GM23248 (cell line): ENCODE measurements around the gene KRT3.

Source experiments
- EZH2 ChIP-seq: fragments of 200-600 bp; sonication (generic); IDR thresholded peaks from 2 replicates; pipeline ENCODE4 v1.6.1; 2018; ENCODE audit warnings: antibody characterized with exemption, mild to moderate bottlenecking; ENCODE audit not compliant: insufficient read depth, poor library complexity, severe bottlenecking
- EZH2phosphoT487 ChIP-seq: fragments of 200-600 bp; sonication (generic); IDR thresholded peaks from 2 replicates; pipeline ENCODE4 v1.6.1; 2018; ENCODE audit warnings: antibody characterized with exemption, moderate library complexity, mild to moderate bottlenecking, low read depth; ENCODE audit not compliant: insufficient read depth

DNA sequence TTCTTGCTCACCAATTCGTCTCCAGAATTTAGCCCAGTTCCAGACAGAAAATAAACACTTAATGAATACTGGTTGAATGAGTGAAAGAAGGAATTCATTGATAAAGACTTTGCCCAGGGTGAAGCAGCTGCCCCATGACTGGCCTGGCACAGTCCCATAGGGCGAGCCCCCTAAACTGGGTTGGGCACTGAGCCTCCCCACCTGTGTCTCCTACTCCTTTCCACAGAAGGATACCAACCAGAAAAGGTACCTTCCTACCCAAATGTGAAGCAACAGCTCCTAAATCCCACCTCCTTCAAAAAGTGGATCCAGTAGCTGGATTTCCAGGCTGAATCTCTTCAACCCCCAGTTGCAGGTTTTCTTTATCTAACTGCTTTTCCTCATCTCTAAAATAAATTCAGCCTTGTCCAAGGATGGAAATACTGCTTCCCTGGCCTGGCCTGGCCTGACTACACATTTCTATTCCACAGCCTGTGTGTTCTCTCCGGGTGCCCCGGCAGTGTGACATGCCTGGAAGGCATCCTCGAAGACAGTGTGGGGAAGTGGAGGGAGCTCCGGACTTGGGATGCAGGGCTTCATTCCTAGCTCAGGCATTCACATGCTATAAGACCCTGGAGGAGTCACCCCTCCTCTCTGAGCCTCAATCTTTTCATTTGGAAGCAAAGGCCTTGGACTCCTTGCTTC, 7.6 kb downstream of the KRT3 start:
- TF ChIP-seq EZH2 (no peak), EZH2phosphoT487 (no peak)
